Endodermal cell (in vitro differentiated cells): ENCODE data around the gene L3HYPDH. TPM values are rescaled to one million over a fixed set of nuclear protein-coding genes. Genes with fewer than 3 reads are reported as not detected.
A peak's percentile ranks its signal among the peaks of the same experiment; 100 is the strongest.

Source experiments
- DNase-seq: peaks from one replicate; pipeline ENCODE4 v3.0.0-alpha.2; 2017
- H3K27ac ChIP-seq: 2 replicates; pipeline ENCODE4 v1.5.1; 2013; ENCODE audit warnings: mild to moderate bottlenecking, low read depth, low read length, moderate library complexity
- H3K27me3 ChIP-seq: 2 replicates; pipeline ENCODE4 v1.6.1; 2013; ENCODE audit warnings: mild to moderate bottlenecking, low read length, moderate library complexity; ENCODE audit not compliant: insufficient read depth, control insufficient read depth, poor library complexity, severe bottlenecking
- H3K36me3 ChIP-seq: 2 replicates; pipeline ENCODE4 v1.7.0; 2013; ENCODE audit warnings: mild to moderate bottlenecking, low read length, moderate library complexity; ENCODE audit not compliant: control insufficient read depth, insufficient read depth
- H3K4me1 ChIP-seq: one replicate; pipeline ENCODE4 v1.7.0; 2013; ENCODE audit warnings: low read length; ENCODE audit not compliant: control insufficient read depth, insufficient read depth
- H3K4me3 ChIP-seq: 2 replicates; pipeline ENCODE4 v1.5.1; 2013; ENCODE audit warnings: mild to moderate bottlenecking, low read length, moderate library complexity
- H3K9ac ChIP-seq: 2 replicates; pipeline ENCODE4 v1.6.1; 2013; ENCODE audit warnings: mild to moderate bottlenecking, low read length, moderate library complexity; ENCODE audit not compliant: poor library complexity, severe bottlenecking; ENCODE audit errors: extremely low read depth
- H3K9me3 ChIP-seq: 2 replicates; pipeline ENCODE4 v1.6.1; 2013; ENCODE audit warnings: mild to moderate bottlenecking, low read length, moderate library complexity; ENCODE audit not compliant: control insufficient read depth
- H3K27ac Mint-ChIP-seq: 2 replicates; pipeline ENCODE4 v1.8.0; 2020; ENCODE audit warnings: mixed read lengths
- H3K27me3 Mint-ChIP-seq: 2 replicates; pipeline ENCODE4 v1.8.0; 2021; ENCODE audit warnings: mild to moderate bottlenecking, mixed read lengths; ENCODE audit not compliant: insufficient read depth
- H3K36me3 Mint-ChIP-seq: 2 replicates; pipeline ENCODE4 v1.8.0; 2020; ENCODE audit warnings: low read depth, mixed read lengths
- H3K4me1 Mint-ChIP-seq: 2 replicates; pipeline ENCODE4 v1.8.0; 2020; ENCODE audit warnings: mixed read lengths
- H3K4me3 Mint-ChIP-seq: 2 replicates; pipeline ENCODE4 v1.8.0; 2020; ENCODE audit warnings: mild to moderate bottlenecking, moderate library complexity, mixed read lengths
- H3K9me3 Mint-ChIP-seq: 2 replicates; pipeline ENCODE4 v1.8.0; 2020; ENCODE audit warnings: mild to moderate bottlenecking, mixed read lengths
- CTCF ChIP-seq: fragments of 200-600 bp; sonication (generic); conservative IDR thresholded peaks from 2 replicates; pipeline ENCODE4 v1.5.0; 2021; ENCODE audit warnings: antibody characterized with exemption, mild to moderate bottlenecking
- WGBS, 2 experiments: methylation state at CpG; one replicate each; pipeline versions ENCODE4 v1.1.5 to v1.1.7; 2013; ENCODE audit warnings: missing lambda C conversion rate in 2 of 2, mixed read lengths in 1 of 2; ENCODE audit not compliant: insufficient coverage in 1 of 2, insufficient read length in 1 of 2; 5-methylcytosine and 5-hydroxymethylcytosine counted together
- total RNA-seq, 2 donors: library from RNA; stranded (reverse); fragmentation: NEBNext Ultra II Directional in 1 of 2; extraction: Animal tissue kit (Norgen Biotek cat#: 25700) in 1 of 2; gene quantifications; 2 replicates in 1 of 2; 3 replicates in 1 of 2; pipeline ENCODE4 v1.2.1, GENCODE V29; 2021

L3HYPDH gene
- total RNA-seq, 2 donors from 2014 or later, result 24.7 to 30.3 TPM

DNA sequence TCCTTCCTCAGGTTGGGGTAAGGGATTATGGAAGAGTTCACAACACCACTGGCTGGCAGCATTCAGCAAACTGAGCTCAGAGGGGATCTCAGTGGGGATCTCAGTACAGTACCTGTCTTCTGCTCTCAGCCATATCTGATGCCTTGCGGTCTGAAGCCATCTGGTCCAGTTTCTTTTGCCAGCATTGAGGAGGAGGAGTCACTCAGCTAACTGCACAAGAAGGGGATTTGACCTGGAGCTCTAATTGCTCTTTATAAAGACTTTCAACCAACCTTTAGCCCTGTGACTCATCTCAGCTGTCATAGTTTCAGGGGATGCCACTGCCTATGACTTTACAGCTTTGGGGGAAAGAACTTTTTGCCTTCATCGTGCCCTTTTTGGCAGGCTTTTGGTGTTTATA lies 45.0 kb upstream of the L3HYPDH start:
- WGBS, 2 experiments, result 83% methylated on average over 2 of the region's 2 CpGs; no CpG with 5 or more reads in 1 of the 2 experiments
- Histone ChIP-seq H3K9ac (no peak overlapping the region), H3K4me1 (peaks cover 3% of the 10 kb centered on the region), H3K4me3 (no peak overlapping the region), H3K27ac (no peak overlapping the region), H3K9me3 (no peaks in the 10 kb centered on the region), H3K36me3 (no peaks in the 10 kb centered on the region), H3K27me3 (no peaks in the 10 kb centered on the region)
- TF ChIP-seq CTCF, result no peak
- H3K27me3 Mint-ChIP-seq, result peaks cover 2% of the 10 kb centered on the region
- peaks cover 5% of the 10 kb centered on the region for H3K4me1 Mint-ChIP-seq
- H3K36me3 Mint-ChIP-seq, result no peaks in the 10 kb centered on the region
- no peak overlapping the region for H3K27ac Mint-ChIP-seq
- H3K9me3 Mint-ChIP-seq, result no peaks in the 10 kb centered on the region
- H3K4me3 Mint-ChIP-seq, result no peak overlapping the region
- DNase-seq, result no peak

GRCh38 chr14:59520224-59520623 lies 36.0 kb upstream of the L3HYPDH start:
- Histone ChIP-seq H3K4me3 (no peak overlapping the region), H3K9ac (no peak overlapping the region), H3K36me3 (no peaks in the 10 kb centered on the region), H3K27ac (no peak overlapping the region), H3K4me1 (no peaks in the 10 kb centered on the region), H3K27me3 (no peaks in the 10 kb centered on the region), H3K9me3 (no peaks in the 10 kb centered on the region)
- whole genome bisulfite sequencing, 2 experiments, result 94 to 100% methylated on average over 1 to 3 of the region's 3 CpGs
- TF ChIP-seq CTCF, result no peak
- Mint-ChIP-seq H3K27me3 (peaks cover 8% of the 10 kb centered on the region), H3K27ac (no peak overlapping the region), H3K36me3 (no peaks in the 10 kb centered on the region), H3K4me1 (no peaks in the 10 kb centered on the region), H3K4me3 (no peak overlapping the region), H3K9me3 (peaks cover 7% of the 10 kb centered on the region)
- no peak for DNase-seq

GRCh38 chr14:59511916-59512575 lies 27.8 kb upstream of the L3HYPDH start:
- peak; percentile 88 for DNase-seq
- Mint-ChIP-seq H3K4me3 (no peak overlapping the region), H3K27me3 (peaks cover 5% of the 10 kb centered on the region), H3K4me1 (peaks cover 6% of the 10 kb centered on the region), H3K27ac (no peak overlapping the region), H3K36me3 (no peaks in the 10 kb centered on the region), H3K9me3 (peaks cover 29% of the 10 kb centered on the region)
- Histone ChIP-seq H3K27ac (no peak overlapping the region), H3K9me3 (no peaks in the 10 kb centered on the region), H3K27me3 (no peaks in the 10 kb centered on the region), H3K36me3 (no peaks in the 10 kb centered on the region), H3K9ac (no peak overlapping the region), H3K4me3 (no peak overlapping the region), H3K4me1 (peaks cover 3% of the 10 kb centered on the region)
- peak; percentile 90 for TF ChIP-seq CTCF
- WGBS, 2 experiments, result 90 to 91% methylated on average over 2 to 4 of the region's 4 CpGs
